HepG2 (cell line): Measurements from ENCODE around the gene CLIP2. TPM values are rescaled to one million over a fixed set of nuclear protein-coding genes. Genes with fewer than 3 reads are reported as not detected.

ENCODE experiments used
- EEA1 ChIP-seq: sonication (generic); formaldehyde crosslinking; IDR thresholded peaks from 2 replicates; pipeline ENCODE4 v1.5.1; 2020; ENCODE audit warnings: mild to moderate bottlenecking, missing genetic modification reagents, borderline replicate concordance
- EED ChIP-seq: sonication (generic); formaldehyde crosslinking; IDR thresholded peaks from 2 replicates; pipeline ENCODE4 v1.5.0; 2020; ENCODE audit warnings: mild to moderate bottlenecking, missing genetic modification reagents
- ETV5 ChIP-seq: IDR thresholded peaks from 2 replicates; pipeline ENCODE4 v1.6.1; 2018; ENCODE audit warnings: missing biosample characterization, missing genetic modification reagents, inconsistent platforms, borderline replicate concordance
- FOXA1 ChIP-seq, 2 experiments: fragments of 450-650 bp in 1 of 2; sonication (generic) in 1 of 2; formaldehyde crosslinking in 1 of 2; IDR thresholded peaks; 2 replicates each; pipeline versions ENCODE4 v1.4.0 to v1.6.1; 2016 to 2020; ENCODE audit warnings: missing genetic modification reagents in 1 of 2
- GLI4 ChIP-seq: sonication (generic); formaldehyde crosslinking; IDR thresholded peaks from 2 replicates; pipeline ENCODE4 v1.5.1; 2020; ENCODE audit warnings: missing genetic modification reagents, mild to moderate bottlenecking, moderate library complexity, borderline replicate concordance
- KDM3A ChIP-seq: IDR thresholded peaks from 2 replicates; pipeline ENCODE4 v1.6.1; 2018; ENCODE audit warnings: low read depth, missing compliant biosample characterization
- MED8 ChIP-seq: sonication (generic); formaldehyde crosslinking; IDR thresholded peaks from 2 replicates; pipeline ENCODE4 v1.8.1; 2023; ENCODE audit warnings: mild to moderate bottlenecking, missing genetic modification reagents; ENCODE audit not compliant: insufficient replicate concordance
- MIER2 ChIP-seq: IDR thresholded peaks from 2 replicates; pipeline ENCODE4 v1.6.1; 2016; ENCODE audit warnings: missing biosample characterization, missing genetic modification reagents
- MYC ChIP-seq: sonication (generic); formaldehyde crosslinking; IDR thresholded peaks from 2 replicates; pipeline ENCODE4 v1.9.0; 2021; ENCODE audit warnings: missing genetic modification reagents, borderline replicate concordance
- NFE2 ChIP-seq: sonication (generic); formaldehyde crosslinking; IDR thresholded peaks from 2 replicates; pipeline ENCODE4 v1.4.0; 2020; ENCODE audit warnings: missing genetic modification reagents
- RAD21 ChIP-seq: fragments of 450-650 bp; formaldehyde crosslinking; IDR thresholded peaks from 2 replicates; pipeline ENCODE4 v1.5.0; 2020; ENCODE audit warnings: mild to moderate bottlenecking
- REXO4 ChIP-seq: sonication (generic); formaldehyde crosslinking; IDR thresholded peaks from 2 replicates; pipeline ENCODE4 v1.8.0; 2022; ENCODE audit warnings: missing genetic modification reagents, mild to moderate bottlenecking, borderline replicate concordance
- SMC3 ChIP-seq: IDR thresholded peaks from 2 replicates; pipeline ENCODE4 v1.6.1; 2011; ENCODE audit warnings: low read length, improper control_type of control experiment
- SRF ChIP-seq: IDR thresholded peaks from 2 replicates; pipeline ENCODE4 v1.6.1; 2011; ENCODE audit warnings: mild to moderate bottlenecking, low read depth, low read length, moderate library complexity
- TAF15 ChIP-seq: fragments of 200-400 bp; formaldehyde crosslinking; IDR thresholded peaks from one replicate; pipeline ENCODE4 v1.6.1; 2018; ENCODE audit warnings: mild to moderate bottlenecking, low read depth, low read length; ENCODE audit not compliant: poor library complexity, severe bottlenecking
- ZBTB1 ChIP-seq: sonication (generic); formaldehyde crosslinking; IDR thresholded peaks from 2 replicates; pipeline ENCODE4 v1.4.0; 2020; ENCODE audit warnings: missing genetic modification reagents, borderline replicate concordance
- ZBTB7A ChIP-seq: sonication (generic); formaldehyde crosslinking; IDR thresholded peaks from 2 replicates; pipeline ENCODE4 v1.8.0; 2022; ENCODE audit warnings: mild to moderate bottlenecking, missing genetic modification reagents
- ZC3H4 ChIP-seq: sonication (generic); formaldehyde crosslinking; IDR thresholded peaks from 2 replicates; pipeline ENCODE4 v1.4.0; 2020; ENCODE audit warnings: missing genetic modification reagents, borderline replicate concordance
- ZIK1 ChIP-seq: sonication (generic); formaldehyde crosslinking; IDR thresholded peaks from 2 replicates; pipeline ENCODE4 v1.5.0; 2020; ENCODE audit warnings: mild to moderate bottlenecking, low read depth, missing genetic modification reagents, borderline replicate concordance
- ZNF296 ChIP-seq: sonication (generic); formaldehyde crosslinking; conservative IDR thresholded peaks from 2 replicates; pipeline ENCODE4 v1.5.0; 2020; ENCODE audit warnings: mild to moderate bottlenecking, missing genetic modification reagents
- ZNF670 ChIP-seq: sonication (generic); formaldehyde crosslinking; IDR thresholded peaks from 2 replicates; pipeline ENCODE4 v1.8.0; 2022; ENCODE audit warnings: mild to moderate bottlenecking, missing genetic modification reagents, borderline replicate concordance
- ZNF850 ChIP-seq: sonication (generic); formaldehyde crosslinking; conservative IDR thresholded peaks from 2 replicates; pipeline ENCODE4 v1.9.0; 2021; ENCODE audit warnings: mild to moderate bottlenecking, missing genetic modification reagents
- ZSCAN25 ChIP-seq: sonication (generic); formaldehyde crosslinking; IDR thresholded peaks from 2 replicates; pipeline ENCODE4 v1.8.0; 2022; ENCODE audit warnings: mild to moderate bottlenecking, missing genetic modification reagents
- polyA plus RNA-seq, 8 experiments: library from polyadenylated mRNA; depleted of rRNA in 3 of 8; stranded (reverse) in 7 of 8; unstranded in 1 of 8; fragments of >200 nt; fragmentation: Illumina TruSeq in 4 of 8; extraction: Trizol in 4 of 8; gene quantifications; 2 replicates each; pipeline versions ENCODE4 v1.2.1 to v1.2.3, GENCODE V29; 2011 to 2016; ENCODE audit warnings: low read depth in 4 of 8, missing spikeins in 1 of 8, mixed read lengths in 1 of 8; ENCODE audit not compliant: insufficient read depth in 1 of 8
- total RNA-seq, 5 experiments: library from RNA; depleted of rRNA; stranded (reverse); fragments of >200 nt; fragmentation: Illumina TruSeq; extraction: Trizol; gene quantifications; 2 replicates each; pipeline ENCODE4 v1.2.3, GENCODE V29; 2016; ENCODE audit warnings: low read depth in 1 of 5
- TF ChIP-seq, protein P1 (sequence below), 2 experiments: sonication (generic) in 1 of 2; formaldehyde crosslinking in 1 of 2; IDR thresholded peaks; 2 replicates each; pipeline versions ENCODE4 v1.4.0 to v1.6.1; 2016 to 2020; ENCODE audit warnings: borderline replicate concordance in 1 of 2, low read depth in 1 of 2, mild to moderate bottlenecking in 1 of 2, missing genetic modification reagents in 1 of 2
- TF ChIP-seq, protein P2 (sequence below): sonication (generic); formaldehyde crosslinking; IDR thresholded peaks from 2 replicates; pipeline ENCODE4 v1.9.0; 2022; ENCODE audit warnings: missing genetic modification reagents, mild to moderate bottlenecking, borderline replicate concordance

CLIP2 gene
- total and polyA plus RNA-seq, 2 of the 13 experiments (the other 11 are each of a cell fraction or from before 2014, with no cell fraction given): 6.5 to 17.4 TPM

DNA sequence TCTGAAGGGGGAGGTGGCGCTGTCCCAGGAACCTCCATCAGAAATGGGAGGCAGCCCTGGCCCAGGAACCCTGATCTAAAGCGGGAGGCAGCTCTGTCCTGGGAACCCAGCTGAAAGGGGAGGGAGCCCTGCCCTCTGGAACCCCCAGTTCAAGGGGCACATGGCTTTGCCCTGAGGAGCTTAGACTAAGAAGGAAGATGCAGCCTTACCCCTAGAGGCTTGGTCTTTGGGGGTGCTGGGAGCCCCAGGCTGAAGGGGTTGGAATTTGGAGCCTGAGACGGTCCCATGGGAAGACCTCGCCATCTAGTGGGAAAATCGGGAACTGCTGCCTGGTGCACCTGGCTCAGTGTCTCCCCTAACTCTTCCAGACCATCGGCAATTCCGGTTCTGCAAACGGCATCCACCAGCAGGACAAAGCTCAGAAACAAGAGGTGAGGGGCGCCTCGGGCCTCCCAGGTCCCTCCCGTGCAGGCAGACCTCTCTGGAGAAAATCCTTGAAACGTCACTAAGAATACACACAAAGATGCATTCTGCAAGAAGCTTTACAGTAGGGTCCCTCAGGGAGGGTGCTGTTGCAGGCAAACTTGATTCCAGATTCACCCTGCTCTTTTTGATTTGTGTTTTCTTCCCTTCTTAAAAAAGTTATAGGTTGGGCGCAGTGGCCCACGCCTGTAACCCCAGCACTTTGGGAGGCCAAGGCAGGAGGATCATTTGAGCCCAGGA, 112.1 kb downstream of the CLIP2 start (continued):
- TF ChIP-seq SRF (no peak), MYC (CRISPR knock-in tag) (no peak), ZNF850 (no peak), MED8 (CRISPR knock-in tag) (no peak), ETV5 (CRISPR knock-in tag) (no peak), REXO4 (CRISPR knock-in tag) (no peak), NFE2 (CRISPR knock-in tag) (no peak), ZIK1 (CRISPR knock-in tag) (no peak), ZC3H4 (CRISPR knock-in tag) (no peak), GLI4 (CRISPR knock-in tag) (no peak), ZSCAN25 (CRISPR knock-in tag) (0 out of 2 replicates have a peak, but pooled peaks have one; percentile 27), ZNF296 (CRISPR knock-in tag) (no peak), TAF15 (no peak), FOXA1 (IDR thresholded peaks at IDR 0.05) (no peak), FOXA1 (CRISPR knock-in tag; IDR thresholded peaks at IDR 0.05) (no peak), EED (CRISPR knock-in tag) (no peak), KDM3A (CRISPR knock-in tag) (0 out of 2 replicates have a peak, but pooled peaks have one; percentile 29), RAD21 (peak; percentile 90), MIER2 (no peak), SMC3 (peak; percentile 77), EEA1 (CRISPR knock-in tag) (no peak), ZBTB7A (CRISPR knock-in tag) (no peak), ZBTB1 (CRISPR knock-in tag) (no peak), ZNF670 (no peak)
- TF ChIP-seq, protein P1, sequence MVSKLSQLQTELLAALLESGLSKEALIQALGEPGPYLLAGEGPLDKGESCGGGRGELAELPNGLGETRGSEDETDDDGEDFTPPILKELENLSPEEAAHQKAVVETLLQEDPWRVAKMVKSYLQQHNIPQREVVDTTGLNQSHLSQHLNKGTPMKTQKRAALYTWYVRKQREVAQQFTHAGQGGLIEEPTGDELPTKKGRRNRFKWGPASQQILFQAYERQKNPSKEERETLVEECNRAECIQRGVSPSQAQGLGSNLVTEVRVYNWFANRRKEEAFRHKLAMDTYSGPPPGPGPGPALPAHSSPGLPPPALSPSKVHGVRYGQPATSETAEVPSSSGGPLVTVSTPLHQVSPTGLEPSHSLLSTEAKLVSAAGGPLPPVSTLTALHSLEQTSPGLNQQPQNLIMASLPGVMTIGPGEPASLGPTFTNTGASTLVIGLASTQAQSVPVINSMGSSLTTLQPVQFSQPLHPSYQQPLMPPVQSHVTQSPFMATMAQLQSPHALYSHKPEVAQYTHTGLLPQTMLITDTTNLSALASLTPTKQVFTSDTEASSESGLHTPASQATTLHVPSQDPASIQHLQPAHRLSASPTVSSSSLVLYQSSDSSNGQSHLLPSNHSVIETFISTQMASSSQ (IDR thresholded peaks at IDR 0.05; ENCODE audit: low read depth): no peak
- TF ChIP-seq, protein P1 (CRISPR knock-in tag; IDR thresholded peaks at IDR 0.05; ENCODE audit: borderline replicate concordance): no peak
- TF ChIP-seq, protein P2, sequence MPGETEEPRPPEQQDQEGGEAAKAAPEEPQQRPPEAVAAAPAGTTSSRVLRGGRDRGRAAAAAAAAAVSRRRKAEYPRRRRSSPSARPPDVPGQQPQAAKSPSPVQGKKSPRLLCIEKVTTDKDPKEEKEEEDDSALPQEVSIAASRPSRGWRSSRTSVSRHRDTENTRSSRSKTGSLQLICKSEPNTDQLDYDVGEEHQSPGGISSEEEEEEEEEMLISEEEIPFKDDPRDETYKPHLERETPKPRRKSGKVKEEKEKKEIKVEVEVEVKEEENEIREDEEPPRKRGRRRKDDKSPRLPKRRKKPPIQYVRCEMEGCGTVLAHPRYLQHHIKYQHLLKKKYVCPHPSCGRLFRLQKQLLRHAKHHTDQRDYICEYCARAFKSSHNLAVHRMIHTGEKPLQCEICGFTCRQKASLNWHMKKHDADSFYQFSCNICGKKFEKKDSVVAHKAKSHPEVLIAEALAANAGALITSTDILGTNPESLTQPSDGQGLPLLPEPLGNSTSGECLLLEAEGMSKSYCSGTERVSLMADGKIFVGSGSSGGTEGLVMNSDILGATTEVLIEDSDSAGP (CRISPR knock-in tag): peak; percentile 17; the same call in 1 of the 2 replicates
